ENCODE data around the gene FGD4.
"Not testable (repeated sequence)": the region's sequence is repeated elsewhere in the genome, so short reads cannot be mapped to it uniquely, and the experiment has no call there.

The FGD4 gene

DNA sequence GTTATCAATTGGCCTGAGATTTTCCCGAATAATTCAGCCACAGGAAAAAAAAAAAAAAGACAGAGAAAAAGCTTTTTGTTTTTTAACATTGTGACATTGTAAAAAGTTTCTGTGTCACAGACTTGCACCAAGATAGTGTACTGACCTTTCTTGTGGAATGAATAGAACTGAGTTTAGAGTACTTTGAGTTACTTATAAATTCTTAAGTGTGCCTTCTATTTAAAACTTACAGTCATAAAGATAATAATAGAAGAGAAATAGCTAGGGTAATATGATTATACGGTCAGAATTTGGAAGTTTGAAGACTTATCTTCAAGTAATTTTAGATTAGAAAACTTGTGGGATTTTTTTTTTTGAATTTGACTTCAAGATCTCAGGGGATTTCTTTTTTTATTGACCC is 88.8 kb downstream of the FGD4 start:
- H3K36me3 Mint-ChIP-seq: no peaks in the 10 kb centered on the region
- H3K9me3 Mint-ChIP-seq: no peaks in the 10 kb centered on the region
- no peaks in the 10 kb centered on the region for H3K4me1 Mint-ChIP-seq
- no peak overlapping the region for H3K27ac Mint-ChIP-seq
- no peak overlapping the region for H3K4me3 Mint-ChIP-seq
- peaks cover 7% of the 10 kb centered on the region for H3K27me3 Mint-ChIP-seq

- no peak overlapping the region for H3K4me3 Mint-ChIP-seq
- no peak overlapping the region for H3K27ac Mint-ChIP-seq
- peaks cover 7% of the 10 kb centered on the region for H3K27me3 Mint-ChIP-seq
- H3K4me1 Mint-ChIP-seq: no peaks in the 10 kb centered on the region
- H3K9me3 Mint-ChIP-seq: no peaks in the 10 kb centered on the region
- H3K36me3 Mint-ChIP-seq: no peaks in the 10 kb centered on the region
Observed at GRCh38 chr12:32489070-32489469, 89.7 kb downstream of the FGD4 start.

DNA sequence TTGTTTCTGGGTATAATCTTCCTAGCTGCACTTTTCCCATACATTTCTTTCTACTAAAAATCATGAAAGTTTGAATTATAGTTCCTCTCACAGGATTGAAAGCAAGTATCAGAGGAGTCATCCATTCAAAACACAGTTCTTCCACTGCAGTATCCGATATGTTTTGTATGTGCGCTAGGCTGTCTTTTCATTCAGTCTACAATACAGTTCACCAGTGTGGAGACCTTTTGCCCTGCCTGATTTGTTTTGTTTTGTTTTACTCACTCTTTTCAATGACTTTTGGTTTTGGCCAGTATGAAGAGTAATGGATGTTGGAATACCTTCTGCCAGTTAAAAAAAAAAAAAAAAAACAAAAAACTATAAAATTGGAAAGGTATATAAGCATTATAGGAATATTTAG is 91.4 kb downstream of the FGD4 start:
- Mint-ChIP-seq H3K4me3 (no peak overlapping the region), H3K4me1 (no peaks in the 10 kb centered on the region), H3K27me3 (peaks cover 6% of the 10 kb centered on the region), H3K9me3 (no peaks in the 10 kb centered on the region), H3K36me3 (no peaks in the 10 kb centered on the region), H3K27ac (no peak overlapping the region)

GRCh38 chr12:32493282-32493681 is 93.9 kb downstream of the FGD4 start:
- H3K4me1 Mint-ChIP-seq: no peaks in the 10 kb centered on the region
- H3K27ac Mint-ChIP-seq: no peak overlapping the region

GRCh38 chr12:32494656-32495055 is 95.3 kb downstream of the FGD4 start:
- Mint-ChIP-seq H3K27ac (no peak overlapping the region), H3K4me1 (no peaks in the 10 kb centered on the region), H3K27me3 (no peaks in the 10 kb centered on the region), H3K36me3 (no peaks in the 10 kb centered on the region), H3K9me3 (no peaks in the 10 kb centered on the region), H3K4me3 (no peak overlapping the region)

More at GRCh38 chr12:32493282-32493681, 93.9 kb downstream of the FGD4 start:
- no peaks in the 10 kb centered on the region for H3K9me3 Mint-ChIP-seq
- H3K36me3 Mint-ChIP-seq: no peaks in the 10 kb centered on the region
- no peak overlapping the region for H3K4me3 Mint-ChIP-seq
- H3K27me3 Mint-ChIP-seq: peaks cover 4% of the 10 kb centered on the region

- Mint-ChIP-seq H3K9me3 (no peaks in the 10 kb centered on the region), H3K4me1 (no peaks in the 10 kb centered on the region), H3K4me3 (no peak overlapping the region), H3K27ac (no peak overlapping the region), H3K36me3 (no peaks in the 10 kb centered on the region), H3K27me3 (no peaks in the 10 kb centered on the region)
Observed at GRCh38 chr12:32496946-32497345, 97.6 kb downstream of the FGD4 start.

DNA sequence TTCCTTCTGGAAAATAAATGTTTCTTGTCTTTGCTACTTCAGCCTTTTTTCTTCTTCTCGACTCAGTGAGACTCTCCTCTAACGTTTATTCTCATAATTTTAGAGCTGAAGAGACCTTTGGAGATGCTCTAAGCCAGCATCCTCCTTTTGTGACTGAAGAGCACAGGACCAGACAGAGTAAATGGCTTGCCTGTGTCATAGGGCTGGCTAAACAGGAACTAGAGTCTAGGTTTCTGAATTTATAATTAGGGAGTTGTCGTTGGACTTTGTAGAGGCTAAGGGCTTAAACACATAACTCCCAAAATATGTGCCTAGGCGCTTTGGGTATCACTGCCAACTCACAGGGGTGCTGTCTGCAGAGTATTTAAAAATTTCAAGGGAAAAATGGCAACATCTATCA is 98.5 kb downstream of the FGD4 start:
- H3K4me3 Mint-ChIP-seq: no peak overlapping the region
- no peaks in the 10 kb centered on the region for H3K4me1 Mint-ChIP-seq
- H3K27me3 Mint-ChIP-seq: no peaks in the 10 kb centered on the region
- no peaks in the 10 kb centered on the region for H3K36me3 Mint-ChIP-seq
- no peaks in the 10 kb centered on the region for H3K9me3 Mint-ChIP-seq
- no peak overlapping the region for H3K27ac Mint-ChIP-seq

- Mint-ChIP-seq H3K4me1 (no peaks in the 10 kb centered on the region), H3K36me3 (no peaks in the 10 kb centered on the region), H3K27ac (no peak overlapping the region), H3K27me3 (no peaks in the 10 kb centered on the region), H3K4me3 (no peak overlapping the region), H3K9me3 (no peaks in the 10 kb centered on the region)
Observed at GRCh38 chr12:32499048-32499447, 99.7 kb downstream of the FGD4 start.

- Mint-ChIP-seq H3K27ac (no peak overlapping the region), H3K9me3 (no peaks in the 10 kb centered on the region), H3K4me1 (no peaks in the 10 kb centered on the region), H3K4me3 (no peak overlapping the region), H3K36me3 (no peaks in the 10 kb centered on the region), H3K27me3 (no peaks in the 10 kb centered on the region)
Observed at GRCh38 chr12:32501835-32502333, 102.5 kb downstream of the FGD4 start.

GRCh38 chr12:32502693-32503502 is 103.5 kb downstream of the FGD4 start:
- Mint-ChIP-seq H3K36me3 (no peaks in the 10 kb centered on the region), H3K9me3 (no peaks in the 10 kb centered on the region), H3K27ac (no peak overlapping the region), H3K4me1 (no peaks in the 10 kb centered on the region), H3K4me3 (no peak overlapping the region), H3K27me3 (no peaks in the 10 kb centered on the region)

DNA sequence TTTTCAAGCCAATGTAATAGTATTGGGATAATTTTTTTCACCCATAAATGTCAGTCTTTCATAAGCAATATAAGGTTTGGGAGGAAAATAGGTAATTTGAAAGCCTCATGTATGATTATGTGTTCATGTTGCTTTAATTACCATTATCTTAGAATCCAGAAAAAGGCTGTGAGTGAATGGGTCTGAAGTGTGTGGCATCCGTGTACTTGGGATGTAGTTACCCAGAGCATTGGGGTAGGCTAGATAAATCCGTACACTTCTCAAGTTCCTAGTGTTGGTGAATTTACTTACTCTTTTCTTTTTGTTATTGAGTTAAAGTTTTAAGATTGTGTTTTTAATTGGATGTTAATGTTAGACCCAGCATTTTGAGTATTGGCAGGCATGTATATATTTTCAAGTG is 104.4 kb downstream of the FGD4 start:
- no peaks in the 10 kb centered on the region for H3K27me3 Mint-ChIP-seq
- H3K27ac Mint-ChIP-seq: no peak overlapping the region
- H3K4me3 Mint-ChIP-seq: no peak overlapping the region
- H3K36me3 Mint-ChIP-seq: no peaks in the 10 kb centered on the region
- H3K4me1 Mint-ChIP-seq: no peaks in the 10 kb centered on the region
- H3K9me3 Mint-ChIP-seq: no peaks in the 10 kb centered on the region

DNA sequence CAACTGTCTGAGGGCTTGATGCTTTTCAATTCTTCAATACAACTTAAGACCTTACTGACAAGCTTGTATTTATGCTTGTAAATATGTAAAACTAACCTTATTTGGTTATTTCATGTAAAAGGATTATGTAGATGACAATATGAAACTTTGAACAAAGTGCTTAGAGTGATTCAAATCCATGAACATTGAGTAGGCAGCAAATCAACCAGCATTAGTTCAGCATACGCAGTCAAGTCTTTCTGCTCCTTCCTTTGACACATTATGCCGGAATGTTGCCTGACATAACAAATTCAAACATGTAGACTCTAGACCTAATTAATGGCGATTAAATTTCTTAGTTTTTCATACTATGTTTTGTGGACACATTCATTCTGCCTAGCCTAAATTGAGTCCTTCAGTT is 105.2 kb downstream of the FGD4 start:
- H3K27me3 Mint-ChIP-seq: no peaks in the 10 kb centered on the region

GRCh38 chr12:32505067-32505945 is 105.9 kb downstream of the FGD4 start:
- no peak overlapping the region for H3K27ac Mint-ChIP-seq
- no peaks in the 10 kb centered on the region for H3K4me1 Mint-ChIP-seq
- no peaks in the 10 kb centered on the region for H3K27me3 Mint-ChIP-seq
- no peaks in the 10 kb centered on the region for H3K9me3 Mint-ChIP-seq
- no peak overlapping the region for H3K4me3 Mint-ChIP-seq
- no peaks in the 10 kb centered on the region for H3K36me3 Mint-ChIP-seq

More for the DNA sequence above, 105.2 kb downstream of the FGD4 start:
- H3K4me3 Mint-ChIP-seq: no peak overlapping the region
- H3K9me3 Mint-ChIP-seq: no peaks in the 10 kb centered on the region
- no peak overlapping the region for H3K27ac Mint-ChIP-seq
- H3K4me1 Mint-ChIP-seq: no peaks in the 10 kb centered on the region
- H3K36me3 Mint-ChIP-seq: no peaks in the 10 kb centered on the region

DNA sequence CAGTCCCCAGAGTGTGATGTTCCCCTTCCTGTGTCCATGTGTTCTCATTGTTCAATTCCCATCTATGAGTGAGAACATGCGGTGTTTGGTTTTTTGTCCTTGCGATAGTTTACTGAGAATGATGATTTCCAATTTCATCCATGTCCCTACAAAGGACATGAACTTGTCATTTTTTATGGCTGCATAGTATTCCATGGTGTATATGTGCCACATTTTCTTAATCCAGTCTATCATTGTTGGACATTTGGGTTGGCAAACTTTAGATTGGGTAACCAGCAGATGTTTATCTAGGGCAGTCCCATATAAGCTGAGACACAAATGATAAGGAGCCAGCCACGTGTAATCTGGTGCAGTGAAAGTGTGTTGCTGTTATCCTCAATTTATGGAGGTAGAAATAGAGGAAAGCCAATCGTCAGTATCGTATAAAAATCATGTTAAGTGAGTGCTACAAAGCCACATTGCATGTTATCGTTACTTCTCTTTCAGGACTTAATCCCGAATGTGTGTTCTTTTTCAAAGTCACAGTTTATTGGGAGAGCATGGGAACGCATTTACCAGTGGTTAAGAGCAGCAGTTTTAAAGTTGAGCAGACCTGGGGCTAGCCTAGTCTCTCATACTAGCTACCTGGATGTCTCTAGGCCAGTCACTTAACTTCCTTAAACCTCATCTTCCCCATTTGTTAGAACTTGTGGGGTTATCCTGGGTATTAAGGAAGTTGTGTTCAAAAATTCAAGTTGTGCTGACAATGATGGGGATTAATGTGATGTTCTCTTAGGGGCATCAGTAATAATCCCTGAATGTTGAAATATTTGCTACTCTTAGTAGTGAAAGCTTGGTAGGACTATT is 108.0 kb downstream of the FGD4 start:
- not testable (repeated sequence) for H3K9me3 Mint-ChIP-seq, H3K27ac Mint-ChIP-seq, H3K4me1 Mint-ChIP-seq

DNA sequence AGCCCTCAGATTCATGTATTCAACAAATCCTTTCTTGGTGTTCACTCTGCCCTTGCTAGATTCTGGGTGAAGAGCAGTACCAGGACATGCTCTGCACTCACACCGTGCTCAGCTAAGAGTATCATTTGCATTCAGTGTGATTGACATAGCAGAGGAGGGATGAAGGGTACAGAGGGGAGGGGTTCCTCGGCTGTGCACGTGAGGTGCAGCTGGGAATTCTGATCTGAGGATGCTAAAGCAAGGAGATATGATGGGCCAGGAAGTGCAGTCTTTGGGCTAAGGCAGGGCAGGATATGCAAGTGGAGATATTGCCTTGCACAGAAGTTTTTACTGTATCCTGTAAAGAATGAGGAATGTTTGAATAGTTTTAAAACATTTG is 108.6 kb downstream of the FGD4 start:
- Mint-ChIP-seq H3K27ac (no peak overlapping the region), H3K4me3 (no peak overlapping the region), H3K27me3 (peaks cover 5% of the 10 kb centered on the region), H3K9me3 (no peaks in the 10 kb centered on the region), H3K4me1 (no peaks in the 10 kb centered on the region), H3K36me3 (no peaks in the 10 kb centered on the region)

More for the DNA sequence above, 108.0 kb downstream of the FGD4 start:
- H3K4me3 Mint-ChIP-seq, H3K27me3 Mint-ChIP-seq, H3K36me3 Mint-ChIP-seq: not testable (repeated sequence)
